PC-3 (cell line): ENCODE measurements around the gene PSMB10. TPM values are rescaled to one million over a fixed set of nuclear protein-coding genes. Genes with fewer than 3 reads are reported as not detected.

Source experiments
- ATAC-seq: fragments of 200-7000 bp; cut with Tn5 transposase; 2 replicates; pipeline ENCODE4 v1.9.1; 2020; ENCODE audit warnings: mild to moderate bottlenecking, moderate library complexity
- BruUV-seq: library from RNA; stranded (reverse); fragments of 400-500 nt; replicated peaks from 2 replicates; lab custom pipeline; 2021; lab: Mats Ljungman, UMichigan
- CTCF ChIA-PET: fragments of 300-600 bp; sonication (Branson Sonifier 250); formaldehyde crosslinking; loops from one replicate; lab custom pipeline; 2022; ENCODE audit warnings: antibody characterized with exemption; lab: Charles Lee
- POLR2A ChIA-PET: fragments of 300-600 bp; sonication (Branson Sonifier 250); formaldehyde crosslinking; loops from one replicate; lab custom pipeline; 2022; ENCODE audit warnings: antibody characterized with exemption; ENCODE audit not compliant: unreplicated experiment; lab: Charles Lee
- DNase-seq: peaks from one replicate; pipeline ENCODE4 v3.0.0-alpha.2; 2015
- H2AFZ ChIP-seq: fragments of 300-600 bp; sonication (generic); 2 replicates; pipeline ENCODE4 v1.6.0; 2016; ENCODE audit warnings: antibody characterized with exemption, low read length
- H3F3A ChIP-seq: fragments of 300-600 bp; sonication (generic); one replicate; pipeline ENCODE4 v1.6.0; 2017; ENCODE audit warnings: antibody characterized with exemption, low read length, control low read depth, mild to moderate bottlenecking; ENCODE audit not compliant: unreplicated experiment
- H3K27ac ChIP-seq: fragments of 300-600 bp; sonication (generic); 2 replicates; pipeline ENCODE4 v1.5.1; 2016; ENCODE audit warnings: mild to moderate bottlenecking, low read length
- H3K27me3 ChIP-seq: fragments of 300-600 bp; sonication (generic); 2 replicates; pipeline ENCODE4 v1.6.1; 2016; ENCODE audit warnings: low read length, mixed read lengths
- H3K36me3 ChIP-seq: fragments of 300-600 bp; sonication (generic); 2 replicates; pipeline ENCODE4 v1.6.1; 2016; ENCODE audit warnings: low read depth, mixed run types, low read length, mixed read lengths
- H3K4me1 ChIP-seq: fragments of 300-600 bp; sonication (generic); 2 replicates; pipeline ENCODE4 v1.5.1; 2016; ENCODE audit warnings: low read length; ENCODE audit not compliant: insufficient read depth
- H3K4me2 ChIP-seq: fragments of 300-600 bp; sonication (generic); 2 replicates; pipeline ENCODE4 v1.6.0; 2016; ENCODE audit warnings: low read length
- H3K4me3 ChIP-seq: fragments of 300-600 bp; sonication (generic); 2 replicates; pipeline ENCODE4 v1.5.1; 2016; ENCODE audit warnings: mild to moderate bottlenecking, low read length, mixed read lengths
- H3K79me2 ChIP-seq: fragments of 300-600 bp; sonication (generic); 2 replicates; pipeline ENCODE4 v1.6.1; 2017; ENCODE audit warnings: low read length, mixed read lengths
- H3K9ac ChIP-seq: fragments of 300-600 bp; sonication (generic); 2 replicates; pipeline ENCODE4 v1.6.0; 2016; ENCODE audit warnings: mild to moderate bottlenecking, low read length
- H3K9me2 ChIP-seq: fragments of 300-600 bp; sonication (generic); replicated peaks from 2 replicates; pipeline ENCODE4 v1.6.1; 2016; ENCODE audit warnings: mixed run types, low read length, mixed read lengths
- H3K9me3 ChIP-seq: fragments of 300-600 bp; sonication (generic); 2 replicates; pipeline ENCODE4 v1.6.1; 2016; ENCODE audit warnings: low read length, mixed read lengths
- H4K20me1 ChIP-seq: fragments of 300-600 bp; sonication (generic); 2 replicates; pipeline ENCODE4 v1.6.1; 2016; ENCODE audit warnings: low read length, mixed read lengths
- EZH2 ChIP-seq: fragments of 300-600 bp; sonication (generic); IDR thresholded peaks from one replicate; pipeline ENCODE4 v1.6.1; 2017; ENCODE audit warnings: antibody characterized with exemption, mild to moderate bottlenecking, low read length; ENCODE audit not compliant: unreplicated experiment
- EZH2phosphoT487 ChIP-seq: fragments of 300-600 bp; sonication (generic); IDR thresholded peaks from 2 replicates; pipeline ENCODE4 v1.6.1; 2018; ENCODE audit warnings: mild to moderate bottlenecking, antibody characterized with exemption, low read length, borderline replicate concordance
- intact Hi-C: fragments of 100-400 bp; cut with micrococcal nuclease; formaldehyde crosslinking; loops from 2 replicates; pipeline ENCODE4 v1.9.0; 2023
- total RNA-seq: library from RNA; depleted of rRNA; stranded (reverse); fragments of >200 nt; gene quantifications from 2 replicates; pipeline ENCODE4 v1.2.3, GENCODE V29; 2014
- TF ChIP-seq, protein P1 (sequence below): fragments of 300-600 bp; sonication (generic); conservative IDR thresholded peaks from 2 replicates; pipeline ENCODE4 v1.5.1; 2017; ENCODE audit warnings: antibody characterized with exemption, low read depth, mild to moderate bottlenecking, low read length

The PSMB10 gene
- total RNA-seq, 1 experiment from 2014 or later = 52.0 TPM

DNA sequence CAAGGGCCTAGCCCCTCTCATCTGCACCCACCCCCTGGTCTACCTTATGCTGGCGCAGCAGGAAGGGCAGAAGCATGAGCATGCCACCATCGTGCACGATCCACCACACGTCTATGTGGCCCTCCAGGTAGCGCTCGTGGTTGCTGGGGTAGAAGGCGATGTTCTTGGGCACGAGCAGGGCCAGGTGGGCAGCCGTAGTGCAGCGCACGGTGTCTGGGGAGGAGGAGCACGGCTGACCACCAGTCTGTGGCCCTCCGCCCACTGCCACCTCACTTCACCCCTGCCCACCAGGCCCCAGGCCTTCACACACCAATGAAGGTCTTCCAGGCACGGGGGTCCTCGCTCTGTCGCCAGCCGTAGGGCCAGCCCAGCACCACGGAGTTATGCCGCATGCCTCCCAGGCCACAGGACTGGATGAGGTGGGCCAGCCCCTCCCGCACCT, 9.5 kb upstream of the PSMB10 start:
- Histone ChIP-seq H2AFZ (no peak overlapping the region), H3K27me3 (no peaks in the 10 kb centered on the region), H3K9me2 (no peaks in the 10 kb centered on the region), H3K27ac (no peak overlapping the region), H3K36me3 (no peaks in the 10 kb centered on the region; the same call in 1 of the 2 replicates), H3K79me2 (no peaks in the 10 kb centered on the region), H3K9me3 (no peaks in the 10 kb centered on the region), H3F3A (no peaks in the 10 kb centered on the region), H3K4me3 (no peak overlapping the region), H3K4me1 (no peaks in the 10 kb centered on the region), H4K20me1 (no peaks in the 10 kb centered on the region), H3K9ac (no peak overlapping the region), H3K4me2 (no peak overlapping the region)
- ChIA-PET CTCF (no interaction called here), POLR2A (no interaction called here)
- TF ChIP-seq EZH2 (no peak), EZH2phosphoT487 (no peak)
- TF ChIP-seq, protein P1, sequence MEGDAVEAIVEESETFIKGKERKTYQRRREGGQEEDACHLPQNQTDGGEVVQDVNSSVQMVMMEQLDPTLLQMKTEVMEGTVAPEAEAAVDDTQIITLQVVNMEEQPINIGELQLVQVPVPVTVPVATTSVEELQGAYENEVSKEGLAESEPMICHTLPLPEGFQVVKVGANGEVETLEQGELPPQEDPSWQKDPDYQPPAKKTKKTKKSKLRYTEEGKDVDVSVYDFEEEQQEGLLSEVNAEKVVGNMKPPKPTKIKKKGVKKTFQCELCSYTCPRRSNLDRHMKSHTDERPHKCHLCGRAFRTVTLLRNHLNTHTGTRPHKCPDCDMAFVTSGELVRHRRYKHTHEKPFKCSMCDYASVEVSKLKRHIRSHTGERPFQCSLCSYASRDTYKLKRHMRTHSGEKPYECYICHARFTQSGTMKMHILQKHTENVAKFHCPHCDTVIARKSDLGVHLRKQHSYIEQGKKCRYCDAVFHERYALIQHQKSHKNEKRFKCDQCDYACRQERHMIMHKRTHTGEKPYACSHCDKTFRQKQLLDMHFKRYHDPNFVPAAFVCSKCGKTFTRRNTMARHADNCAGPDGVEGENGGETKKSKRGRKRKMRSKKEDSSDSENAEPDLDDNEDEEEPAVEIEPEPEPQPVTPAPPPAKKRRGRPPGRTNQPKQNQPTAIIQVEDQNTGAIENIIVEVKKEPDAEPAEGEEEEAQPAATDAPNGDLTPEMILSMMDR = no peak
- intact Hi-C loops = no loop called here
- no peak for DNase-seq
- no TSS peak for BruUV-seq
- no peak for ATAC-seq

DNA sequence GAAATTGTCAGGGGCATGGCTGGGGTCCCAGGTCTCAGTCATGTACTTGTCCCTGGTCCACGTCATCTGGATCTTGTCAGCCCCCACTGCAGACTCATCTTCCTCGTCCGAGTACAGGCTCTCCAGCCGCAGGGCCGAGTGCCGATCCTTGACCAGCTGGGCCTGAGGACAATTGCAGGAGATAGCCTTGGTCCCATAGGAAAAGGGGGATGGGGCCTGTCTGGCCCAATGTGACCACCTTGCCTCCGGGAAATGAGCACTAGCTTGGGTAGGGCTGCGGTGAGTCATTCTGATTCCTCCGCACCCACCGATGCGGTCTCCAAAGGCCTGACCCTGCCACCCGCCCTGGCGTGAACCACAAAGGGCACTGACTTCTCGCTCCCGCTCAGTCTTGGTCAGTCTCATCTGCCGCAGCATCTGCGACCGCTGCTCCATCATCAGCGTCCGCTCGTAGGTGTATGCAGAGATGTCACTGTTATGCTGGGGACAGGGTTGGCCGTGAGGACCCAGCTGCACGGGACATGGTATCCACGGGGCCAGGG, 8.8 kb upstream of the PSMB10 start:
- intact Hi-C loops = no loop called here
- DNase-seq (no peak), ATAC-seq (no peak)
- BruUV-seq = no TSS peak
- H3K27ac ChIP-seq = no peak overlapping the region
- no peaks in the 10 kb centered on the region for H3K9me2 ChIP-seq
- H3K36me3 ChIP-seq = no peaks in the 10 kb centered on the region; the same call in 1 of the 2 replicates
- H3K4me1 ChIP-seq = no peaks in the 10 kb centered on the region
- H4K20me1 ChIP-seq = no peaks in the 10 kb centered on the region
- no peak overlapping the region for H3K4me2 ChIP-seq
- ChIA-PET CTCF (no interaction called here), POLR2A (no interaction called here)
- no peak overlapping the region for H2AFZ ChIP-seq
- no peaks in the 10 kb centered on the region for H3K79me2 ChIP-seq
- no peak overlapping the region for H3K4me3 ChIP-seq
- no peak overlapping the region for H3K9ac ChIP-seq
- no peaks in the 10 kb centered on the region for H3K27me3 ChIP-seq
- TF ChIP-seq EZH2phosphoT487 (no peak), EZH2 (no peak)
- TF ChIP-seq, protein P1 = no peak
- no peaks in the 10 kb centered on the region for H3K9me3 ChIP-seq
- no peaks in the 10 kb centered on the region for H3F3A ChIP-seq

DNA sequence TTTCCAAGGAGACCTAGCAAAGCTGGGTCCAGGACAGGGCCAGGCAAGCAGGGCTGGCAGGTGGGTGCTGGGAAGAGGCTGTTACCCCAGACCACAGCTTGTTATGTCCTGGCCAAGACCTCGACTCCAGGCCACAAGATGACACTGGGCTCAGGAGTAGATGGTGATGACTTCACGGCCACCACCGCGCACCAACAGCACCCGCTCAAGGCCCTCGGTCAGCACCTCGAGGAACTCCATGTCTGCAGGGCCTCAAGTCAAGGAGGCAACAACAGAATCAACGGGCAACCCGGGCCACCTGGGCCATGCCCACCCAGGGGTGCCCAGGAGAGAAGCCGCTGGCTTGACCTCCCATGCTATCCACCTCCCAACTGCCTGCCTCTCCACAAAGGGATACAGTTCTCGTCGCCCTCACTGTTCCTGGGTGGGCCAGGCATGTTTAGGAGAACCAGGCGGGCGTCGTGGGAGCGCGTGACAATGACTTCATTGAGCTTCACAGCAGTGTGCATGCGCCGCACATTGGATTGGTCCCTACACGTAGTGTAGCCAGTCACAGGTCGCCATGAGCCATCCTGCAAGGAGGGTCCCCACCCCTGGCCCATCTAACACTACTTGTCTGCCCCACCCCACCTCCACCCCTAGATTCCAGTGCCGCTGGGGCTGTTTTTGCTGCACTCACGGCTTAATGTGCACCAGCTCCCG, 8.2 kb upstream of the PSMB10 start:
- CTCF ChIA-PET = no interaction called here
- Histone ChIP-seq H3F3A (no peaks in the 10 kb centered on the region), H3K4me1 (no peaks in the 10 kb centered on the region), H3K27ac (no peak overlapping the region), H3K9me3 (no peaks in the 10 kb centered on the region), H3K4me3 (no peak overlapping the region), H3K9ac (no peak overlapping the region), H3K36me3 (no peaks in the 10 kb centered on the region), H3K9me2 (no peaks in the 10 kb centered on the region), H3K79me2 (no peaks in the 10 kb centered on the region), H2AFZ (no peak overlapping the region), H4K20me1 (no peaks in the 10 kb centered on the region), H3K27me3 (no peaks in the 10 kb centered on the region), H3K4me2 (no peak overlapping the region)
- ATAC-seq (no peak), DNase-seq (no peak)
- TF ChIP-seq EZH2 = no peak
- BruUV-seq = TSS peak; percentile 9
- POLR2A ChIA-PET = no interaction called here
- intact Hi-C loops = no loop called here
